ENCODE data around the gene ZBTB34.

GRCh38 chr9:126830827-126831226 is 29.6 kb upstream of the ZBTB34 start:
- TF ChIP-seq POLR2A (IDR thresholded peaks at IDR 0.05; ENCODE audit: low read depth, low read length), result no peak
- TF ChIP-seq POLR2AphosphoS5 (IDR thresholded peaks at IDR 0.05; ENCODE audit: low read depth, low read length), result no peak
- TF ChIP-seq PAX5 (IDR thresholded peaks at IDR 0.05; ENCODE audit: insufficient read depth, low read length, severe bottlenecking), result no peak
- no peak for TF ChIP-seq SPI1 (IDR thresholded peaks at IDR 0.05; ENCODE audit: low read depth, low read length)
- TF ChIP-seq TAF1 (IDR thresholded peaks at IDR 0.05; ENCODE audit: low read depth, low read length), result no peak
- TF ChIP-seq POU2F2 (IDR thresholded peaks at IDR 0.05; ENCODE audit: low read depth, low read length), result no peak

Data from GM12891 (cell line).